Measurements from ENCODE around the gene SCN4B. TPM values are rescaled to one million over a fixed set of nuclear protein-coding genes. Genes with fewer than 3 reads are reported as not detected.

Gene SCN4B
- total and polyA plus RNA-seq, 10 of the 15 experiments (the other 5 are each of a cell fraction or from before 2014, with no cell fraction given): 0.01 to 0.49 (median 0.04) TPM; not detected in 5

GRCh38 chr11:118175031-118175992, 22.7 kb upstream of the SCN4B start (continued):
- TF ChIP-seq POLR2AphosphoS5 (IDR thresholded peaks at IDR 0.05; ENCODE audit: low read length) (no peak), GATAD2B (conservative IDR thresholded peaks at IDR 0.05; ENCODE audit: low read depth) (no peak), DPF2 (IDR thresholded peaks at IDR 0.05) (no peak), NBN (IDR thresholded peaks at IDR 0.05) (no peak), SMC3 (IDR thresholded peaks at IDR 0.05; ENCODE audit: borderline replicate concordance, low read length) (no peak)

- ATAC-seq: no peak
- ChIA-PET SMC1A (ENCODE audit: uncharacterized antibody, unreplicated experiment) (no interaction called here), CTCF (interaction anchor here (1.0 to 1.9 kb wide), 3 partner anchors 8 to 26 kb away, joined by 3 to 10 read pairs (median 6); no protein-coding TSS in a partner anchor), POLR2A (no interaction called here), RAD21 (ENCODE audit: unreplicated experiment) (interaction anchor here (0.6 to 1.1 kb wide), 3 partner anchors 20 to 367 kb away, joined by 3 read pairs; no protein-coding TSS in a partner anchor)
- in situ Hi-C loops (cut with MboI) (no loop called here), intact Hi-C loops (cut with micrococcal nuclease; ENCODE audit: unreplicated experiment) (no loop called here)
- H3K9ac ChIP-seq (ENCODE audit: control insufficient read depth, insufficient read depth, low read length): no peak overlapping the region
- no peak overlapping the region for H2AFZ ChIP-seq (ENCODE audit: control insufficient read depth, low read depth, low read length)
- no peak for FAIRE-seq
- no peak overlapping the region for H3K4me2 ChIP-seq (ENCODE audit: control insufficient read depth, insufficient read depth)
- no peaks in the 10 kb centered on the region for H4K20me1 ChIP-seq (ENCODE audit: control insufficient read depth, insufficient read depth)
- peaks cover 0 to 3% of the 10 kb centered on the region in 2 experiments; a peak in 1 of 4 replicates for H3K27me3 ChIP-seq (replicated peaks in 1 of 2; ENCODE audit: control insufficient read depth in 2 of 2, insufficient read depth in 2 of 2, low read length in 1 of 2)
- BruUV-seq (replicated peaks): no TSS peak
- WGBS (ENCODE audit: insufficient coverage, insufficient replicate concordance, low lambda C conversion rate, missing lambda C conversion rate): 3% methylated on average over 6 of the region's 9 CpGs
- DNase-seq (ENCODE audit: low read depth, low spot score): no peak
- TF ChIP-seq E4F1 (IDR thresholded peaks at IDR 0.05; ENCODE audit: borderline replicate concordance, partially characterized antibody): no peak
- no peak for TF ChIP-seq RAD21 (IDR thresholded peaks at IDR 0.05; ENCODE audit: insufficient read depth, low read depth, low read length)
- TF ChIP-seq BMI1 (IDR thresholded peaks at IDR 0.05; ENCODE audit: borderline replicate concordance): no peak
- no peak for TF ChIP-seq HDAC2 (IDR thresholded peaks at IDR 0.05)
- TF ChIP-seq JUNB (IDR thresholded peaks at IDR 0.05): no peak
- TF ChIP-seq ZNF217 (IDR thresholded peaks at IDR 0.05): no peak
- TF ChIP-seq EED (IDR thresholded peaks at IDR 0.05; ENCODE audit: low read depth): no peak
- no peak for TF ChIP-seq IKZF2 (IDR thresholded peaks at IDR 0.05)
- no peak for TF ChIP-seq PAX5 (IDR thresholded peaks at IDR 0.05; ENCODE audit: borderline replicate concordance, low read depth, low read length)
- TF ChIP-seq EP300 (IDR thresholded peaks at IDR 0.05; ENCODE audit: borderline replicate concordance in 1 of 2, control insufficient read depth in 1 of 2, low read depth in 2 of 2, low read length in 2 of 2): no peak
- TF ChIP-seq HSF1 (IDR thresholded peaks at IDR 0.05; ENCODE audit: low read depth, low read length): no peak
- no peak for TF ChIP-seq BCL11A (IDR thresholded peaks at IDR 0.05; ENCODE audit: low read depth, low read length)
- H3K4me3 ChIP-seq: no peak overlapping the region
- no peaks in the 10 kb centered on the region for H3K4me1 ChIP-seq (ENCODE audit: control insufficient read depth, insufficient read depth, low read length)
- H3K9me3 ChIP-seq (replicated peaks; ENCODE audit: control insufficient read depth, insufficient read depth, low read length): no peaks in the 10 kb centered on the region
- H3K27ac ChIP-seq (ENCODE audit: control insufficient read depth, insufficient read depth): no peak overlapping the region
- no peaks in the 10 kb centered on the region for H3K79me2 ChIP-seq (ENCODE audit: control insufficient read depth, insufficient read depth, low read length)
- H3K36me3 ChIP-seq (ENCODE audit: control insufficient read depth in 2 of 2, insufficient read depth in 2 of 2, low read length in 1 of 2): no peaks in the 10 kb centered on the region
These were observed 21.5 kb upstream of the SCN4B start for GRCh38 chr11:118174006-118174567.

All from GM12878 (cell line).